Mucosa of rectum (tissue), 2 donors: ENCODE results near the gene ARHGDIG.
"Not testable (repeated sequence)": the region's sequence is repeated elsewhere in the genome, so short reads cannot be mapped to it uniquely, and the experiment has no call there.

Experiments
- H3K27ac ChIP-seq, 2 donors: one replicate each; pipeline ENCODE4 v1.7.0; 2013; ENCODE audit warnings: inconsistent platforms in 2 of 2, low read depth in 2 of 2, low read length in 2 of 2
- H3K27me3 ChIP-seq, 2 donors: one replicate each; pipeline ENCODE4 v1.7.0; 2013; ENCODE audit warnings: low read length in 2 of 2; ENCODE audit not compliant: control insufficient read depth in 2 of 2, insufficient read depth in 2 of 2
- H3K36me3 ChIP-seq, 2 donors: one replicate each; pipeline ENCODE4 v1.7.0; 2013; ENCODE audit warnings: low read length in 2 of 2; ENCODE audit not compliant: control insufficient read depth in 2 of 2, insufficient read depth in 2 of 2
- H3K4me1 ChIP-seq, 2 donors: one replicate each; pipeline ENCODE4 v1.7.0; 2013; ENCODE audit warnings: low read length in 2 of 2, mild to moderate bottlenecking in 1 of 2; ENCODE audit not compliant: control insufficient read depth in 2 of 2, insufficient read depth in 2 of 2
- H3K4me3 ChIP-seq, 2 donors: one replicate each; pipeline ENCODE4 v1.7.0; 2013; ENCODE audit warnings: low read length in 2 of 2
- H3K9ac ChIP-seq, 2 donors: one replicate each; pipeline ENCODE4 v1.7.0; 2013; ENCODE audit warnings: low read length in 2 of 2, low read depth in 1 of 2, mild to moderate bottlenecking in 1 of 2
- H3K9me3 ChIP-seq, 2 donors: one replicate each; pipeline ENCODE4 v1.7.0; 2013; ENCODE audit warnings: low read length in 2 of 2; ENCODE audit not compliant: control insufficient read depth in 2 of 2
- donor health status: healthy.
- donor health status: Normal muscosa, but diverticular disease.

ARHGDIG gene

GRCh38 chr16:262121-262745, 18.2 kb upstream of the ARHGDIG start:
- Histone ChIP-seq H3K36me3 (peaks cover 38 to 57% of the 10 kb centered on the region in 2 donors), H3K27ac (no peak overlapping the region), H3K9ac (no peak overlapping the region), H3K4me1 (peaks cover 0 to 17% of the 10 kb centered on the region in 2 donors), H3K27me3 (no peaks in the 10 kb centered on the region), H3K4me3 (no peak overlapping the region), H3K9me3 (no peaks in the 10 kb centered on the region)

DNA sequence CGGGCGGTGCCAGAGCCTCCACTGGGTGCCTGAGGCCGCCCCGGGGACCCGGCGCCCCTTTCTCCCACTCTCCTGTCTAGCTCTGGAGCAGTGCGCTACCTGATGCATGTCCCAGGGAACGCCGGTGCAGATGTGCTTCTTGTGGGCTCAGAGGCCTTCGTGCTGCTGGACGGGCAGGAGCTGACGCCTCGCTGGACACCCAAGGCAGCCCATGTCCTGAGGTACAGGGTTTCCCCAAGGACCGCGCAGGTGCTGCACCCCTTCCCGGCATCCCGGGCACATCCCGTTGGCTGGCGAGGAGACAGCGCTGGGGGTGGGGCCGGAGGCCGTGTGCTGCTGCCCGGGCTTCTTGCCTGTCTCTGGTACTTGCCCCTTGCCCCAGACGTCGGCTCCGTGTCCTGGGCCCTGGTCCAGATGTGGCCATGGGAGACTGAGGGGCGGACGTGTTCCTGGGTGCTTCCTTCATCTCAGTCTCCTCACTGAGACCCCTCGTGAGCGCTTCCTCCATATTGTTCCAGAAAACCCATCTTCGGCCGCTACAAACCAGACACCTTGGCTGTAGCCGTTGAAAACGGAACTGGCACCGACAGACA, 17.1 kb upstream of the ARHGDIG start:
- peaks cover 38 to 54% of the 10 kb centered on the region in 2 donors for H3K36me3 ChIP-seq
- no peaks in the 10 kb centered on the region for H3K27me3 ChIP-seq

GRCh38 chr16:263944-264343, 16.4 kb upstream of the ARHGDIG start:
- H3K4me1 ChIP-seq, result peaks cover 10 to 33% of the 10 kb centered on the region in 2 donors
- no peak overlapping the region for H3K4me3 ChIP-seq
- H3K9me3 ChIP-seq, result no peaks in the 10 kb centered on the region
- H3K36me3 ChIP-seq, result peaks cover 38 to 54% of the 10 kb centered on the region in 2 donors
- no peak overlapping the region for H3K27ac ChIP-seq
- H3K9ac ChIP-seq, result no peak overlapping the region
- no peaks in the 10 kb centered on the region for H3K27me3 ChIP-seq

More for the DNA sequence above, 17.1 kb upstream of the ARHGDIG start:
- Histone ChIP-seq H3K4me3 (no peak overlapping the region), H3K9me3 (no peaks in the 10 kb centered on the region), H3K27ac (no peak overlapping the region), H3K4me1 (peaks cover 5 to 26% of the 10 kb centered on the region in 2 donors), H3K9ac (no peak overlapping the region)

- peaks cover 34 to 48% of the 10 kb centered on the region in 2 donors for H3K36me3 ChIP-seq
- H3K4me1 ChIP-seq, result peaks cover 10 to 35% of the 10 kb centered on the region in 2 donors
Measured at GRCh38 chr16:264440-264951, 15.9 kb upstream of the ARHGDIG start.

DNA sequence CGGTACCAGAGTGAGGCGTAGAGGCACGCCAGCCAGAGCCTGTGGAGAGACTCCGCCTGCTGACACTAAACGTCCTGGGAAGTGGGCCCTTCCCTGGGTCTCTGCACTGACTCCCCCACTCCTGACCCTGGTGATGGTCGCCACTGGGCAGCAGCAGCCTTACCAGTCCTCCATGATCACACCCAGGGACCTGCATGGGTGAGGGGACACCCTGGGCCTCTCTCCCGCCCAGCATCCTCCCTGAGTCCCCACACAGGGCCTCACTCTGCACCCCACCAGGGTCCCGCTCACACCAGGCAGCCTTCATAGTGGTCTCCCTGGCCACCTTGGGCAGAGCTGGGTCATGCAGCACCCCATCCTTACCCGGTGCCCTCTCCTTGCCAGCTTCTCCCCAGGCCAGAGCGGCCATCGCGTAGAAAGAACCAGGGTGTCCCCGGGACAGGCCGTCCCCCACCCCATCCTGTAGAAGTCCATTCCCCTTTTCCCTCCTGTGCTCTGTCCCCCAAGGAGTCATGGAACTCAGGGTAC, 15.3 kb upstream of the ARHGDIG start:
- H3K9ac ChIP-seq, result no peak overlapping the region
- H3K4me1 ChIP-seq, result peaks cover 10 to 35% of the 10 kb centered on the region in 2 donors
- no peaks in the 10 kb centered on the region for H3K27me3 ChIP-seq
- H3K9me3 ChIP-seq, result no peaks in the 10 kb centered on the region
- peaks cover 30 to 42% of the 10 kb centered on the region in 2 donors for H3K36me3 ChIP-seq
- H3K27ac ChIP-seq, result no peak overlapping the region
- H3K4me3 ChIP-seq, result no peak overlapping the region

More at GRCh38 chr16:264440-264951, 15.9 kb upstream of the ARHGDIG start:
- Histone ChIP-seq H3K27me3 (no peaks in the 10 kb centered on the region), H3K27ac (no peak overlapping the region), H3K4me3 (no peak overlapping the region), H3K9me3 (no peaks in the 10 kb centered on the region), H3K9ac (no peak overlapping the region)

GRCh38 chr16:265711-266110, 14.7 kb upstream of the ARHGDIG start:
- Histone ChIP-seq H3K9me3 (no peaks in the 10 kb centered on the region), H3K4me3 (no peak overlapping the region), H3K27me3 (no peaks in the 10 kb centered on the region), H3K9ac (no peak overlapping the region), H3K36me3 (peaks cover 23 to 36% of the 10 kb centered on the region in 2 donors), H3K4me1 (peaks cover 10 to 35% of the 10 kb centered on the region in 2 donors), H3K27ac (peak overlapping the region; percentile 9 to 29)

GRCh38 chr16:266258-267164, 13.9 kb upstream of the ARHGDIG start:
- H3K4me1 ChIP-seq, result peaks cover 10 to 35% of the 10 kb centered on the region in 2 donors
- H3K4me3 ChIP-seq, result no peak overlapping the region
- H3K36me3 ChIP-seq, result peaks cover 20 to 28% of the 10 kb centered on the region in 2 donors
- H3K27ac ChIP-seq, result peak overlapping the region in 1 of 2 donors; percentile 29
- H3K9ac ChIP-seq, result no peak overlapping the region
- H3K27me3 ChIP-seq, result no peaks in the 10 kb centered on the region
- H3K9me3 ChIP-seq, result no peaks in the 10 kb centered on the region

DNA sequence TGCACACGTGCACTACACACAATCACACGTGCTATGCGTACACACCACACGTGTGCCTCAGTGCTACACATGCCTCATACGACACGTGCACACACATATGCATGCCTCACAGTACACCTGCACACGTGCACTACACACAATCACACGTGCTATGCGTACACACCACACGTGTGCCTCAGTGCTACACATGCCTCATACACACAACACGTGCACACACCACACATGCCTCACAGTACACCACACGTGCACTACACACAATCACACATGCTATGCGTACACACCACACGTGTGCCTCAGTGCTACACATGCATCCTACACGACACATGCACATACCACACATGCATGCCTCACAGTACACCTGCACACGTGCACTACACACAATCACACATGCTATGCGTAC, 12.8 kb upstream of the ARHGDIG start:
- Histone ChIP-seq H3K4me3 (peak overlapping the region in 1 of 2 donors; percentile 50), H3K36me3 (peaks cover 10 to 18% of the 10 kb centered on the region in 2 donors), H3K27ac (peak overlapping the region in 1 of 2 donors; percentile 35), H3K4me1 (peaks cover 10 to 35% of the 10 kb centered on the region in 2 donors)
- H3K27me3 ChIP-seq, H3K9me3 ChIP-seq, H3K9ac ChIP-seq: not testable (repeated sequence)

- H3K36me3 ChIP-seq, result peaks cover 10 to 17% of the 10 kb centered on the region in 2 donors
- no peaks in the 10 kb centered on the region for H3K9me3 ChIP-seq
- H3K4me3 ChIP-seq, result peak overlapping the region; percentile 44 to 50
- peak overlapping the region; percentile 41 to 53 for H3K9ac ChIP-seq
- peaks cover 10 to 38% of the 10 kb centered on the region in 2 donors for H3K4me1 ChIP-seq
- H3K27me3 ChIP-seq, result no peaks in the 10 kb centered on the region
- H3K27ac ChIP-seq, result peak overlapping the region; percentile 80 to 84
Measured at GRCh38 chr16:268141-269053, 12.0 kb upstream of the ARHGDIG start.
